Activated CD4-positive, alpha-beta T cell treated with anti-CD3 and anti-CD28 coated beads, Interleukin-10, Interleukin-2, amounts not matched to agents 100 ng/mL and 50 ng/mL, durations not matched to agents 16 hours and 8 hours (primary cell): ENCODE measurements around the gene MRPL47.
"Not testable (repeated sequence)": the region's sequence is repeated elsewhere in the genome, so short reads cannot be mapped to it uniquely, and the experiment has no call there.

Experiments used
- DNase-seq: peaks from one replicate; pipeline ENCODE4 v3.0.0-alpha.2; 2020

The MRPL47 gene

GRCh38 chr3:179604321-179605078 lies at the start of gene MRPL47, which contains the start of gene NDUFB5:
TSS of gene MRPL47 (minus strand) at chr3:179604638. CDS start at chr3:179604624, 14 bp downstream.
TSS of gene NDUFB5 (plus strand) at chr3:179604794. CDS start at chr3:179604816, 22 bp downstream.
- DNase-seq = peak; percentile 96

GRCh38 chr3:179653096-179653797 lies 48.8 kb upstream of the MRPL47 start:
- peak; percentile 75 for DNase-seq

DNA sequence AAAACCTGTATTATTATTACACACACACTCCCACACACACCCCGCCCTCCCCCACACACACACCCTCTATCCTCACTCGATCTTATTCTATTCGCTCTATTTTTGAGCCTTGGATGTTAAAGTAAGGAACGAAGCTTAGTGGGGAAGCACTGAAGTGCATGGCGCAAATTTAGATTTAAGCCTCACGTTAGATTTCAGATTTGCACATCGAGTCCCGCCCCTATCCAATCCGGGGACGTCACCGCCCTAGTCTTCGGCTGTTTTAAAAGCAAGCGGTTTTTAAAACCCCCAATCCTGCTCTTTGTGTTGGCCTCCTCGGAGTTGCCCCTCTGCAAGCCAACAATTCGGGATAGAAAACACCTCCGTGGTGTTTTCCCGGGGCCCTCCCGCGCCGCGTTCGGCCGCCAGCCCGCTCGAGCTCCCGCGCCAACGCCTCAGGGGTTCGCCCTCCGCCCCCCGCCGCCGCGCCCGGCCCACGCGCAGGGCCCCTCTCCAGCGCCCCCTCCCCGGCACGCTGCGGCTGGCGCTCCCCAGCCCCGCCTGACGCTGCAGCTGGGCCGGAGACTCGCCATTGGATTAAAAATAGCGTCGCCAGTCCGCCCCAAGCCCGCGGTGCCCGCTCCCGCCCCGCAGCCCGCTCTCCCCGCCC lies 48.1 kb upstream of the MRPL47 start, which contains the start of gene USP13:
USP13 (plus strand) TSS at position 594 of the 649 bp plus-strand sequence. CDS start 186 bp downstream, outside the sequence.
- peak; percentile 73 for DNase-seq

DNA sequence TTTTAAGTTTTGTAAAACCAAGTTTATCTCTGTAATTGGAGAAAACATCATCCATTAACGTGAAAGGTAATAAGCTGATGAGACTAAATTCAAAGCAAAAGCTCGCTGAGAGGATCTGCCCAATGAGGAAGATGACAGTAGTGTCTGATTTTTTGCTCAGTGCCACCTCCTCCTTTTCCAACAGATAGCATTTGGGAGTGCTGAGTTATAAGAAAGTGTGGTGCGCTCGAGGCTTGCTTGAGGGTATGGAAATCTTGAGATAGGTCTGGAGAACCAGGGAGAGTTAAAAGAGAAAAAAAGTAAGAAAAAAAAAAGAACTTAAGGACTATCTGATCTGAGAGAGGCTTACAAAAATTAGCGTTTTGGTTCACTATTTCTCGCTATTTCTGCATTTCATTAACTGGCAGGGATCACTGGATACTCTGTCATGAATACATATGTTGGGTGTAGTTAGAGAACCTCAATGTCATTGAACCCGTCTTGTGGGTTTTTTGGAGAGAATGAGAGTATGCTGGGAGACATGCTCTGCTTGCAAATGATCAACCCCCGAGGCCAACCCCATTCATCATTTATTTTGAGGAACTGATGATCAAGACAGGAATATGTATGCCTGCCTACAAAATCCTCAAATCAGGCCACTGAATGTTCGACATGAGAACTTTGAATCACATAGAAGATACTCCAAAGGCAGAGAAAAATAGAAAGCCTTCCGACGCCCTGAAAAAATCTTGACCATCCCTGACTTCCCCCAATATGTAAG lies 47.4 kb upstream of the MRPL47 start:
- no peak for DNase-seq

DNA sequence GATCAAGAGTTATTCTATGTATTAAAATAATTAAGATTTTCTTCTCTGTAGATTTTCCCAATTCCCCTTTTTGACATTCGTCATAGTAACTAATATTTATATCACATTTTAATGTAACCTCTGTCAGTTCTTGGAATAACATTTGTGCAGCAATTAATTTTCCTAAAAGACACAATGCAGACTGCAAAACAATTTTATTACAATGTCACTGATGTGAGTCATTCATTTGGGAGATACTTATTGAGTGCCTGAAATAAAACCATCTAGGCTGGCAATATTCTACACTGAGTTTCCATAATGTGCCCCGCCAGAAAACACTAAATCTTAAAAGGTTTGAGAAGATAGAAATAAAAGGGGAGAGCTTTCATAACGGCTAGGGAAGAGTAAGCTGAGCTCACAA lies 41.7 kb upstream of the MRPL47 start:
- no peak for DNase-seq

GRCh38 chr3:179643837-179644236 lies 39.4 kb upstream of the MRPL47 start:
- DNase-seq = not testable (repeated sequence)

DNA sequence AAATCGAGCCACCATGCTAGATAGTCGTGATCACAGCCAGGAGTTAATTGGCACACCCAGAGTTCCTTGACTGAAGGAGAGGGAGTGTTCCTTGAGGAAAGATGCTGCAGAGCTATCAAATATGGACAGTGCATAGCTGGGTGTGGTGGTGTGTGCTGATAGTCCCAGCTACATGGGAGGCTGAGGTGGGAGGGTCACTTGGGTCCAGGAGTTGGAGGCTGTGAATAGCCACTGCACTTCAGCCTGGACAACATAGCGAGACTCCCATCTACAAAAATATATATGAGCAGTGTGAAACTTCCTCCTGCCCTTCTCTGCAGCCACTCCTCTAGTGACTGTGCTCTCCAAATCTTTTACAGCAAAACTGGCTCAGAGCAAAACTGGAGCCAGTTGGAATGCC lies 38.4 kb upstream of the MRPL47 start:
- DNase-seq = no peak

DNA sequence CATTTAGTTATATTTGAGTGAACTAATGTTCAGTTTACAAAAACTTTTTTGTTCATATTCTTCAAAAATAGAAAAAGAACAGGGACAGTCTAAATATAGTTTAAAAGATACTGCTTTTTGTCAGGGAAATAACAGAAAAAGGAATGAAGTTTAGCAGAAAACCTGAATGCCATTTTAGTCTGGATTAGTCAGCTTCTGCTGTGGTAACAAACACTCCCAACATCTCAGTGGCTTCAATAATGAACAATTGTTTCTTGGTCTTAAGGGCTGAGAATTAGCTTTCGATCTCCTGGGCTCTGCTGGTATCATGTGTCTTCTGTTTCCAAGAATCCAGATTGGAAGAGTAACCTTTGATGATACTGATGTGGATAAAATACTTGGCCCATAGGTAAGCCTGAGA lies 36.0 kb upstream of the MRPL47 start:
- no peak for DNase-seq

- no peak for DNase-seq
Observed at GRCh38 chr3:179630753-179631451, 26.5 kb upstream of the MRPL47 start.

DNA sequence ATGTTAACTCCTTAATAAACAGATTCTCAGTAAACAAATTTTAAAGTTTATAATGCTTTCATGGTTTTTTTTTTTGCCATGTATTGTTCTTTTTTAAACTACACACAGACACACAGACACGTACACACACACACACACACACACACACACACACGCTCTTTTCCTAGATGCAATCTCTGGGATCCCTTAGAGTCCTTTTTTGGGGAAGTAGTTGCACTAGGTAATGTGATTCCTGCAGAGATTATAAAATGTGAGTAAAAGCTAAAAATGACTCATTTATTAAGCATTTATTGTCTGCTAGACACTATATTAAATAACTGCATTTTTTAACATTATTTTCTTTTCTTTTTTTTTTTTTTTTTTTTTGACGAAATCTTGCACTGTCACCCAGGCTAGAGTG lies 20.0 kb upstream of the MRPL47 start:
- no peak for DNase-seq

GRCh38 chr3:179622023-179622422 lies 17.6 kb upstream of the MRPL47 start:
- DNase-seq = no peak

DNA sequence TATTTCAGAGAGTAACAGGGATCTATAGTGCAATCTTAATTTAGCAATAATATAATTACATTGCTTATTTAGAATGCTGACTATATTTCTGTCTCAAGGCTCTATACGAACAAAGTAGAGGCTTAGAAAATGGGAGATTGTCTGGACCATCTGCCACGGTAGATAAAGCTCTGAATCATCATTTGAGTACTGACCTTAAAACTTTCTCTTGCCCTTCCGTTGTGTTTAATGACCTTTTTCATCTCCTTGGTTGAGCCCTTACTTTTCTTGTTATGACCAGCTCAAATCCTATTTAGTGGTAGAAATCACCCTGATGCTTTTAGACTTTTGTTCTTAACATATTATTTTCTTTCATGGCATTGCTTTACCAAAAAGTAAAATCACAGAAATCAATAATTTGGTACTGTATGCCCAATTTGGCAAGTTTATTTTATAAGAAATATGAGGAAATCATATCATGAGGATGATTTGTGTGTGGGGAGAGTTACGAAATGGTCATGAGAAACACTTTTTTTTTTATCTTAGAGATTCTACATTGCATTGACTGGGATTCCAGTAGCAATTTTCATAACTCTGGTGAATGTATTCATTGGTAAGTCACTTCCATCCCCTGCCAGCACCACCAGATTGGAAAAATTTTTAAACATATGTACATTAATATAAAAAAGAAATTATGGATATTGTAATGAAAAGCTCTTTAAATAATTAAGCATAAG lies 11.2 kb upstream of the MRPL47 start:
- no peak for DNase-seq

DNA sequence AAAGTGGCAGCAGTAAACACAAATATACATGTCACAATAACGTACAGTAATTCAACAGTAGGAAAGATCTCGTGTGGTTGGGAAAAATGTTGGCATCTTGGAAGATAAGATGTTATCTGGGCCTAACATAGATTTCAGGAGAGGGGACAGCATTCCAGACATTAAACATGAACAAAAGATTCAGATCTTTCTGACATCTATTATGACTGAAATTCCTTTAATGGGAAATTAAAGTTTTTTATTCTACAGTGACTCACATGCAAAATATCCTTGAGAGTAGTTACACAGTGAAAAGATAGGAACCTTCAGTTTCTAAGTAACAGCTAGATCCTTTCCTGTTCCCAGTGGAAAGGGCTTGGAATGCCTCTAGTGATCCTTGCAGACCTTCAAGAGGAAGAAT lies 9.4 kb upstream of the MRPL47 start:
- no peak for DNase-seq

GRCh38 chr3:179610066-179610465 lies 5.6 kb upstream of the MRPL47 start:
- DNase-seq = no peak

DNA sequence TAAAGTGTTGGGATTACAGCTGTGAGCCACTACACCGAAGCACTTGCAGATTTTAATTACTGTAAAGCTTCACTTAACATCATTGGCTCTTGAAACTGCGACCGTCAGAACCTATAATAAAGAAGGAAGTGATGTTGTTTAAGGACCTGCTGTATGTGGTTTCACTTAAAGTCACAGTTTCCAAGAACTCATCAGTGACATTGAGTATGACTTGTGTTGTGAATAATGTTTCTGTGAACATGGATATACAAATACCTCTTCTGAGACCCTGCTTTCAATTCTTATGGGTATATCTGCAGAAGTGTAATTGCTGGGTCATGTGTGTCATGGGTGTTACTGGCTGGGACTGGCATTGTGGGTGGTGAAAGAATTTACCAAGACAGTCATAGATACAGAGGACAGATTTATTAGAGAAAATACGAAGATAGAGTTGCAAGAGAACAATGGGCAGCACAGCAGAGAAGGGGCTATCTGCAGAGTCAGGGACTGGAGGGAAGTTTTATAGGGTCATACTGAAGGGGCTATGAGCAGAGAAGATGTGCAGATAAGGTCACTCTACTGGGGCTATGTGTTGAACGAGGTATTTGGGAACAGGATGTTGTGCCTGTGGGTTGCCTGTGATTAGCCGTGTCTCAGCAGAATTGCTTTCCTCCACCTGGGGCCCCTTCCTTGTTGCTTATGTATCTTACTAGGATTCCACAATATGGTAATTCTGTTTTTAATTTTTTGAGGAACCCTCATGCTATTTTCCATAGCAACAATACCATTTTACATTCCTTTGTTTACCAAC lies 4.7 kb upstream of the MRPL47 start:
- peak; percentile 85 for DNase-seq

- DNase-seq = no peak
Observed at GRCh38 chr3:179606534-179607085, 2.2 kb upstream of the MRPL47 start.

- no peak for DNase-seq
Observed at GRCh38 chr3:179603831-179604230, 607 bp downstream of the MRPL47 start.

- DNase-seq = no peak
Observed at GRCh38 chr3:179603321-179603720, 1.1 kb downstream of the MRPL47 start.

GRCh38 chr3:179599531-179599930 lies 4.9 kb downstream of the MRPL47 start:
- DNase-seq = no peak

GRCh38 chr3:179591313-179591712 lies 13.1 kb downstream of the MRPL47 start:
- no peak for DNase-seq
